Activated CD8-positive, alpha-beta T cell treated with anti-CD3 and anti-CD28 coated beads for 36 hours (primary cell): ENCODE measurements around the gene LEUTX. TPM values are rescaled to one million over a fixed set of nuclear protein-coding genes. Genes with fewer than 3 reads are reported as not detected.

Source experiments
- ATAC-seq: fragments of 200-7000 bp; cut with Tn5 transposase; one replicate; pipeline ENCODE4 v1.10.0; 2021; ENCODE audit warnings: mild to moderate bottlenecking, moderate library complexity
- CTCF ChIA-PET: fragments of 350-600 bp; sonication (Branson Sonifier 250); formaldehyde crosslinking; loops from one replicate; lab custom pipeline; 2021; ENCODE audit warnings: antibody characterized with exemption; lab: Charles Lee
- POLR2A ChIA-PET: fragments of 350-600 bp; sonication (Branson Sonifier 250); formaldehyde crosslinking; loops from one replicate; lab custom pipeline; 2021; ENCODE audit warnings: antibody characterized with exemption; lab: Charles Lee
- DNase-seq: peaks from one replicate; pipeline ENCODE4 v3.0.0-alpha.2; 2020
- H3K27ac Mint-ChIP-seq: one replicate; pipeline ENCODE4 v1.8.0; 2021; ENCODE audit warnings: mild to moderate bottlenecking, mixed read lengths
- H3K27me3 Mint-ChIP-seq: one replicate; pipeline ENCODE4 v1.8.0; 2021; ENCODE audit warnings: mixed read lengths
- H3K36me3 Mint-ChIP-seq: one replicate; pipeline ENCODE4 v1.8.0; 2021; ENCODE audit warnings: low read depth, mixed read lengths
- H3K4me1 Mint-ChIP-seq: one replicate; pipeline ENCODE4 v1.8.0; 2021; ENCODE audit warnings: low read depth, mixed read lengths
- H3K4me3 Mint-ChIP-seq: one replicate; pipeline ENCODE4 v1.8.0; 2021; ENCODE audit warnings: mild to moderate bottlenecking, moderate library complexity, mixed read lengths
- H3K9me3 Mint-ChIP-seq: one replicate; pipeline ENCODE4 v1.8.0; 2021; ENCODE audit warnings: mixed read lengths
- CTCF ChIP-seq: fragments of 200-600 bp; IDR thresholded peaks from one replicate; pipeline ENCODE4 v1.8.0; 2022; ENCODE audit warnings: antibody characterized with exemption, mild to moderate bottlenecking
- intact Hi-C: fragments of 100-400 bp; cut with micrococcal nuclease; formaldehyde crosslinking; loops from one replicate; pipeline ENCODE4 v1.10.0; 2022
- total RNA-seq, 2 experiments: library from RNA; stranded (reverse); gene quantifications; one replicate each; pipeline ENCODE4 v1.2.3, GENCODE V29; 2021

The LEUTX gene
- total RNA-seq, 2 experiments from 2014 or later, result not detected

- no peak for TF ChIP-seq CTCF
- Mint-ChIP-seq H3K27me3 (no peaks in the 10 kb centered on the region), H3K9me3 (no peaks in the 10 kb centered on the region), H3K36me3 (peaks cover 6% of the 10 kb centered on the region), H3K27ac (no peak overlapping the region), H3K4me3 (no peak overlapping the region), H3K4me1 (peaks cover 17% of the 10 kb centered on the region)
- intact Hi-C loops, result no loop called here
- CTCF ChIA-PET, result interaction anchor here (1.2 to 1.8 kb wide), 2 partner anchors 26 kb away, joined by 3 to 4 read pairs; no protein-coding TSS in a partner anchor
- POLR2A ChIA-PET, result interaction anchor here (0.9 to 1.4 kb wide), 2 partner anchors 8 to 27 kb away, joined by 3 read pairs; no protein-coding TSS in a partner anchor
- DNase-seq, result no peak
- peak; percentile 58 for ATAC-seq
These were observed 40.0 kb downstream of the LEUTX start for GRCh38 chr19:39818626-39819097.

GRCh38 chr19:39819786-39820185 lies 41.1 kb downstream of the LEUTX start:
- Mint-ChIP-seq H3K36me3 (peaks cover 6% of the 10 kb centered on the region), H3K9me3 (no peaks in the 10 kb centered on the region), H3K4me1 (peaks cover 17% of the 10 kb centered on the region), H3K27me3 (no peaks in the 10 kb centered on the region), H3K27ac (no peak overlapping the region), H3K4me3 (no peak overlapping the region)
- ChIA-PET POLR2A (interaction anchor here (0.9 kb wide), 1 partner anchor 9 kb away, joined by 3 read pairs; no protein-coding TSS in a partner anchor), CTCF (interaction anchor here (2.1 kb wide), 1 partner anchor 27 kb away, joined by 11 read pairs; no protein-coding TSS in a partner anchor)
- TF ChIP-seq CTCF, result no peak
- ATAC-seq, result no peak
- no peak for DNase-seq
- intact Hi-C loops, result no loop called here

GRCh38 chr19:39820696-39821095 lies 42.0 kb downstream of the LEUTX start:
- no peak for TF ChIP-seq CTCF

GRCh38 chr19:39823686-39824085 lies 45.0 kb downstream of the LEUTX start:
- no peak overlapping the region for H3K4me3 Mint-ChIP-seq
- no peak overlapping the region for H3K27ac Mint-ChIP-seq
- no peaks in the 10 kb centered on the region for H3K9me3 Mint-ChIP-seq
- H3K27me3 Mint-ChIP-seq, result no peaks in the 10 kb centered on the region
- peaks cover 10% of the 10 kb centered on the region for H3K4me1 Mint-ChIP-seq
- CTCF ChIA-PET, result interaction anchor here (1.6 kb wide), 1 partner anchor 9 kb away, joined by 3 read pairs; no protein-coding TSS in a partner anchor
- DNase-seq (no peak), ATAC-seq (no peak)
- intact Hi-C loops, result no loop called here
- peaks cover 13% of the 10 kb centered on the region for H3K36me3 Mint-ChIP-seq
- POLR2A ChIA-PET, result interaction anchor here (1.0 kb wide), 1 partner anchor 10 kb away, joined by 3 read pairs; the partner anchor contains the start of gene DYRK1B
- TF ChIP-seq CTCF, result no peak

More at GRCh38 chr19:39820696-39821095, 42.0 kb downstream of the LEUTX start:
- Mint-ChIP-seq H3K4me1 (peaks cover 17% of the 10 kb centered on the region), H3K4me3 (no peak overlapping the region), H3K9me3 (no peaks in the 10 kb centered on the region), H3K27me3 (no peaks in the 10 kb centered on the region), H3K27ac (no peak overlapping the region), H3K36me3 (peaks cover 6% of the 10 kb centered on the region)
- ChIA-PET POLR2A (interaction anchor here (0.7 to 1.3 kb wide), 2 partner anchors 13 to 399 kb away, joined by 3 to 5 read pairs; partner anchors contain the start of gene DYRK1B), CTCF (interaction anchor here (2.1 kb wide), 1 partner anchor 28 kb away, joined by 11 read pairs; no protein-coding TSS in a partner anchor)
- intact Hi-C loops, result no loop called here
- DNase-seq (no peak), ATAC-seq (no peak)
